ENCODE data around the gene LOXL1.

LOXL1 gene

GRCh38 chr15:73923488-73924164 is 2.6 kb upstream of the LOXL1 start:
- Histone ChIP-seq H4K5ac (ENCODE audit: low read length) (no peak overlapping the region), H3K23ac (ENCODE audit: low read length) (peak overlapping the region; percentile 1), H4K8ac (ENCODE audit: low read depth, low read length) (no peak overlapping the region), H2AK5ac (ENCODE audit: low read length) (peak overlapping the region; percentile 39), H3K79me1 (ENCODE audit: low read length) (no peaks in the 10 kb centered on the region), H3K4me1 (ENCODE audit: control insufficient read depth, low read depth, low read length) (peaks cover 19% of the 10 kb centered on the region), H3K36me3 (ENCODE audit: control insufficient read depth, insufficient read depth, low read length) (no peaks in the 10 kb centered on the region), H3K27me3 (ENCODE audit: insufficient read depth, low read length, poor library complexity) (no peaks in the 10 kb centered on the region), H3K79me2 (ENCODE audit: control insufficient read depth, insufficient read depth, low read length) (no peaks in the 10 kb centered on the region), H2BK120ac (ENCODE audit: low read depth, low read length) (no peak overlapping the region), H3K4me3 (ENCODE audit: low read length) (no peak overlapping the region), H3K18ac (ENCODE audit: low read length) (peak overlapping the region; percentile 9), H3K4me2 (ENCODE audit: low read length) (no peak overlapping the region), H2BK5ac (ENCODE audit: low read length) (no peak overlapping the region), H2BK15ac (replicated peaks; ENCODE audit: low read depth) (no peak overlapping the region), H3K9ac (ENCODE audit: low read length) (no peak overlapping the region), H3K27ac (ENCODE audit: low read depth, low read length) (peak overlapping the region; percentile 16), H3K4ac (ENCODE audit: low read depth, low read length) (no peak overlapping the region), H3K56ac (ENCODE audit: low read length) (peak overlapping the region; percentile 78)
- no peak for DNase-seq
- WGBS (ENCODE audit: extremely low coverage, insufficient coverage, low lambda C conversion rate), result no CpG with 5 or more reads among the region's 6 CpGs

GRCh38 chr15:73924171-73924921 is 1.9 kb upstream of the LOXL1 start:
- Histone ChIP-seq H3K9ac (ENCODE audit: low read length) (no peak overlapping the region), H3K4me2 (ENCODE audit: low read length) (no peak overlapping the region), H3K4ac (ENCODE audit: low read depth, low read length) (no peak overlapping the region), H3K79me2 (ENCODE audit: control insufficient read depth, insufficient read depth, low read length) (no peaks in the 10 kb centered on the region), H2AK5ac (ENCODE audit: low read length) (no peak overlapping the region), H2BK120ac (ENCODE audit: low read depth, low read length) (no peak overlapping the region), H2BK5ac (ENCODE audit: low read length) (peak overlapping the region; percentile 6), H3K56ac (ENCODE audit: low read length) (peak overlapping the region; percentile 31), H4K8ac (ENCODE audit: low read depth, low read length) (no peak overlapping the region), H3K36me3 (ENCODE audit: control insufficient read depth, insufficient read depth, low read length) (no peaks in the 10 kb centered on the region), H3K27ac (ENCODE audit: low read depth, low read length) (no peak overlapping the region), H3K4me1 (ENCODE audit: control insufficient read depth, low read depth, low read length) (peaks cover 19% of the 10 kb centered on the region), H3K27me3 (ENCODE audit: insufficient read depth, low read length, poor library complexity) (no peaks in the 10 kb centered on the region), H3K4me3 (ENCODE audit: low read length) (no peak overlapping the region), H3K23ac (ENCODE audit: low read length) (no peak overlapping the region), H2BK15ac (replicated peaks; ENCODE audit: low read depth) (no peak overlapping the region), H4K5ac (ENCODE audit: low read length) (no peak overlapping the region), H3K79me1 (ENCODE audit: low read length) (no peaks in the 10 kb centered on the region), H3K18ac (ENCODE audit: low read length) (no peak overlapping the region)
- no peak for DNase-seq
- WGBS (ENCODE audit: extremely low coverage, insufficient coverage, low lambda C conversion rate), result no CpG with 5 or more reads among the region's 12 CpGs

DNA sequence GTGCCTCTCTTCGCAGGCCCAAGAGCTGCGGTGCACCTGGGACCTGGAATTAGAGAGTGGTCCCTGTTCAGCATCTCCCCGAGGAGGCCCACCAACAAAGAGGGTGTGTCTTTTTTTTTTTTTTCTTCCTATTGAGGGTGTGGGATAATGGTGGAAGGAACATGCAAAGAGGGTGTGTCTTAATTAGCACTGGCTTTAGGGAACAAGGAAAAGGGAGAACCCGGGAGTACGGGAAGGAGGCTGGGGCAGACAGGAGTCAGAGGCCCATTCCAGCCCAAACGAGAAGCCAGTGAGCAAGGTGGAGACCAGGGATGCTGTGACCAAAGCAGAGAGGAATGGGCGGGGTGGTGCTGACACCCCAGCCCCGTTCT is 429 bp upstream of the LOXL1 start:
- no peak overlapping the region for H2BK15ac ChIP-seq (replicated peaks; ENCODE audit: low read depth)
- H4K5ac ChIP-seq (ENCODE audit: low read length), result no peak overlapping the region
- peaks cover 19% of the 10 kb centered on the region for H3K4me1 ChIP-seq (ENCODE audit: control insufficient read depth, low read depth, low read length)
- no peak overlapping the region for H2BK5ac ChIP-seq (ENCODE audit: low read length)
- no peak overlapping the region for H3K4me3 ChIP-seq (ENCODE audit: low read length)
- no peak for DNase-seq
- no peak overlapping the region for H3K9ac ChIP-seq (ENCODE audit: low read length)
- H3K27me3 ChIP-seq (ENCODE audit: insufficient read depth, low read length, poor library complexity), result no peaks in the 10 kb centered on the region
- H3K79me1 ChIP-seq (ENCODE audit: low read length), result no peaks in the 10 kb centered on the region
- peak overlapping the region; percentile 37 for H3K56ac ChIP-seq (ENCODE audit: low read length)
- peak overlapping the region; percentile 32 for H2AK5ac ChIP-seq (ENCODE audit: low read length)
- no peak overlapping the region for H2BK120ac ChIP-seq (ENCODE audit: low read depth, low read length)
- no peaks in the 10 kb centered on the region for H3K36me3 ChIP-seq (ENCODE audit: control insufficient read depth, insufficient read depth, low read length)
- H3K23ac ChIP-seq (ENCODE audit: low read length), result no peak overlapping the region
- no CpG with 5 or more reads among the region's 8 CpGs for WGBS (ENCODE audit: extremely low coverage, insufficient coverage, low lambda C conversion rate)
- no peak overlapping the region for H3K27ac ChIP-seq (ENCODE audit: low read depth, low read length)
- H3K4ac ChIP-seq (ENCODE audit: low read depth, low read length), result no peak overlapping the region
- no peak overlapping the region for H3K4me2 ChIP-seq (ENCODE audit: low read length)
- H3K79me2 ChIP-seq (ENCODE audit: control insufficient read depth, insufficient read depth, low read length), result no peaks in the 10 kb centered on the region
- no peak overlapping the region for H4K8ac ChIP-seq (ENCODE audit: low read depth, low read length)
- no peak overlapping the region for H3K18ac ChIP-seq (ENCODE audit: low read length)

DNA sequence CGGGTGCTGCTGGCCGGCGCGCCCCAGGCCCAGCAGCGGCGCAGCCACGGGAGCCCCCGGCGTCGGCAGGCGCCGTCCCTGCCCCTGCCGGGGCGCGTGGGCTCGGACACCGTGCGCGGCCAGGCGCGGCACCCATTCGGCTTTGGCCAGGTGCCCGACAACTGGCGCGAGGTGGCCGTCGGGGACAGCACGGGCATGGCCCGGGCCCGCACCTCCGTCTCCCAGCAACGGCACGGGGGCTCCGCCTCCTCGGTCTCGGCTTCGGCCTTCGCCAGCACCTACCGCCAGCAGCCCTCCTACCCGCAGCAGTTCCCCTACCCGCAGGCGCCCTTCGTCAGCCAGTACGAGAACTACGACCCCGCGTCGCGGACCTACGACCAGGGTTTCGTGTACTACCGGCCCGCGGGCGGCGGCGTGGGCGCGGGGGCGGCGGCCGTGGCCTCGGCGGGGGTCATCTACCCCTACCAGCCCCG is 777 bp downstream of the LOXL1 start:
- WGBS (ENCODE audit: extremely low coverage, insufficient coverage, low lambda C conversion rate), result no CpG with 5 or more reads among the region's 65 CpGs
- Histone ChIP-seq H3K56ac (ENCODE audit: low read length) (peak overlapping the region; percentile 95), H4K5ac (ENCODE audit: low read length) (no peak overlapping the region), H2BK15ac (replicated peaks; ENCODE audit: low read depth) (no peak overlapping the region), H3K23ac (ENCODE audit: low read length) (no peak overlapping the region), H3K27me3 (ENCODE audit: insufficient read depth, low read length, poor library complexity) (no peaks in the 10 kb centered on the region), H3K9ac (ENCODE audit: low read length) (peak overlapping the region; percentile 82), H3K4ac (ENCODE audit: low read depth, low read length) (no peak overlapping the region), H3K4me1 (ENCODE audit: control insufficient read depth, low read depth, low read length) (peaks cover 19% of the 10 kb centered on the region), H3K27ac (ENCODE audit: low read depth, low read length) (peak overlapping the region; percentile 25), H3K79me2 (ENCODE audit: control insufficient read depth, insufficient read depth, low read length) (no peaks in the 10 kb centered on the region), H3K18ac (ENCODE audit: low read length) (peak overlapping the region; percentile 70), H3K79me1 (ENCODE audit: low read length) (no peaks in the 10 kb centered on the region), H2BK5ac (ENCODE audit: low read length) (no peak overlapping the region), H2AK5ac (ENCODE audit: low read length) (no peak overlapping the region), H4K8ac (ENCODE audit: low read depth, low read length) (no peak overlapping the region), H3K4me3 (ENCODE audit: low read length) (peak overlapping the region; percentile 49), H2BK120ac (ENCODE audit: low read depth, low read length) (no peak overlapping the region), H3K36me3 (ENCODE audit: control insufficient read depth, insufficient read depth, low read length) (no peaks in the 10 kb centered on the region), H3K4me2 (ENCODE audit: low read length) (peak overlapping the region; percentile 95)
- DNase-seq, result peak; percentile 70

DNA sequence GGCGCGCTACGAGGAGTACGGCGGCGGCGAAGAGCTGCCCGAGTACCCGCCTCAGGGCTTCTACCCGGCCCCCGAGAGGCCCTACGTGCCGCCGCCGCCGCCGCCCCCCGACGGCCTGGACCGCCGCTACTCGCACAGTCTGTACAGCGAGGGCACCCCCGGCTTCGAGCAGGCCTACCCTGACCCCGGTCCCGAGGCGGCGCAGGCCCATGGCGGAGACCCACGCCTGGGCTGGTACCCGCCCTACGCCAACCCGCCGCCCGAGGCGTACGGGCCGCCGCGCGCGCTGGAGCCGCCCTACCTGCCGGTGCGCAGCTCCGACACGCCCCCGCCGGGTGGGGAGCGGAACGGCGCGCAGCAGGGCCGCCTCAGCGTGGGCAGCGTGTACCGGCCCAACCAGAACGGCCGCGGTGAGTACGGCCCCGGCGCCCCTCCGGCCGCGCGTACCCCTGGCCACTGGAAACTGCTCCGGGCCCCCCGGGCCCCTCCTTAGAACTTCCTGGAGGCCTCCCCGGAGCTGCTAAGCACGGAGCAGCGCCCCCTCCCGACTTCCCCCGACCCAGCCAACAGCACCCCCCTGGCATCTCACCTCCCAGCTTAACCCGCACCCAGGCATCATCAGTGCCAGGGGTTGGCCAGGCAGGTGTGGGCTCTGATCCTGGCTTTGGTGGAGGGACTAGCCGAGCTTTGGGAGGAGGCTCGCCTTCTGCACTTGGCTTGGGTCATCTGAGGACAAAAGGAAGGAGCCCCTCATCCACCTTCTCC is 1.4 kb downstream of the LOXL1 start:
- H3K4me2 ChIP-seq (ENCODE audit: low read length), result peak overlapping the region; percentile 95
- H2BK15ac ChIP-seq (replicated peaks; ENCODE audit: low read depth), result no peak overlapping the region
- no peak overlapping the region for H2BK5ac ChIP-seq (ENCODE audit: low read length)
- peaks cover 19% of the 10 kb centered on the region for H3K4me1 ChIP-seq (ENCODE audit: control insufficient read depth, low read depth, low read length)
- peak overlapping the region; percentile 95 for H3K56ac ChIP-seq (ENCODE audit: low read length)
- H3K9ac ChIP-seq (ENCODE audit: low read length), result peak overlapping the region; percentile 82
- peak; percentile 64 for DNase-seq
- peak overlapping the region; percentile 25 for H3K4me3 ChIP-seq (ENCODE audit: low read length)
- no peaks in the 10 kb centered on the region for H3K79me2 ChIP-seq (ENCODE audit: control insufficient read depth, insufficient read depth, low read length)
- H3K27me3 ChIP-seq (ENCODE audit: insufficient read depth, low read length, poor library complexity), result no peaks in the 10 kb centered on the region
- H2BK120ac ChIP-seq (ENCODE audit: low read depth, low read length), result no peak overlapping the region
- no peaks in the 10 kb centered on the region for H3K79me1 ChIP-seq (ENCODE audit: low read length)
- peak overlapping the region; percentile 53 for H3K23ac ChIP-seq (ENCODE audit: low read length)
- H4K5ac ChIP-seq (ENCODE audit: low read length), result no peak overlapping the region
- no CpG with 5 or more reads among the region's 78 CpGs for WGBS (ENCODE audit: extremely low coverage, insufficient coverage, low lambda C conversion rate)
- no peak overlapping the region for H3K27ac ChIP-seq (ENCODE audit: low read depth, low read length)
- no peak overlapping the region for H3K4ac ChIP-seq (ENCODE audit: low read depth, low read length)
- no peak overlapping the region for H4K8ac ChIP-seq (ENCODE audit: low read depth, low read length)
- H3K18ac ChIP-seq (ENCODE audit: low read length), result peak overlapping the region; percentile 70
- H2AK5ac ChIP-seq (ENCODE audit: low read length), result no peak overlapping the region
- H3K36me3 ChIP-seq (ENCODE audit: control insufficient read depth, insufficient read depth, low read length), result no peaks in the 10 kb centered on the region

All from mesendoderm (in vitro differentiated cells).